Measurements from ENCODE around the gene DPAGT1. TPM values are rescaled to one million over a fixed set of nuclear protein-coding genes. Genes with fewer than 3 reads are reported as not detected.

Gene DPAGT1
- total RNA-seq, 1 donor = 22.1 TPM

GRCh38 chr11:119078675-119079420 lies 22.8 kb downstream of the DPAGT1 start:
- Histone ChIP-seq H3K4me3 (ENCODE audit: insufficient read depth, low read length) (no peak overlapping the region), H2AFZ (ENCODE audit: low read length) (no peak overlapping the region), H4K20me1 (ENCODE audit: insufficient read depth, low read length) (no peaks in the 10 kb centered on the region), H3K4me1 (ENCODE audit: insufficient read depth, low read length) (no peaks in the 10 kb centered on the region), H3K27ac (ENCODE audit: low read depth, low read length) (no peak overlapping the region), H3K4me2 (ENCODE audit: insufficient read depth, low read length) (no peak overlapping the region), H3K36me3 (ENCODE audit: insufficient read depth, low read length) (peaks cover 54% of the 10 kb centered on the region), H3K9me3 (ENCODE audit: low read depth, low read length) (no peaks in the 10 kb centered on the region), H3K27me3 (ENCODE audit: insufficient read depth, low read length) (no peaks in the 10 kb centered on the region), H3K79me2 (ENCODE audit: insufficient read depth, low read length) (no peaks in the 10 kb centered on the region)
- TF ChIP-seq CTCF (IDR thresholded peaks at IDR 0.05; ENCODE audit: extremely low read depth, low read depth, low read length) = no peak
- no peak for DNase-seq (ENCODE audit: insufficient read length, low spot score, missing footprints)

GRCh38 chr11:119077839-119078238 lies 23.8 kb downstream of the DPAGT1 start:
- Histone ChIP-seq H3K4me2 (ENCODE audit: insufficient read depth, low read length) (no peak overlapping the region), H3K4me3 (ENCODE audit: insufficient read depth, low read length) (no peak overlapping the region), H2AFZ (ENCODE audit: low read length) (no peak overlapping the region), H4K20me1 (ENCODE audit: insufficient read depth, low read length) (no peaks in the 10 kb centered on the region), H3K36me3 (ENCODE audit: insufficient read depth, low read length) (peaks cover 63% of the 10 kb centered on the region), H3K79me2 (ENCODE audit: insufficient read depth, low read length) (no peaks in the 10 kb centered on the region), H3K27me3 (ENCODE audit: insufficient read depth, low read length) (no peaks in the 10 kb centered on the region), H3K4me1 (ENCODE audit: insufficient read depth, low read length) (no peaks in the 10 kb centered on the region), H3K27ac (ENCODE audit: low read depth, low read length) (no peak overlapping the region), H3K9me3 (ENCODE audit: low read depth, low read length) (no peaks in the 10 kb centered on the region)
- no peak for TF ChIP-seq CTCF (IDR thresholded peaks at IDR 0.05; ENCODE audit: extremely low read depth, low read depth, low read length)
- DNase-seq (ENCODE audit: insufficient read length, low spot score, missing footprints) = peak; percentile 26

- H3K36me3 ChIP-seq (ENCODE audit: insufficient read depth, low read length) = peaks cover 24% of the 10 kb centered on the region
- H2AFZ ChIP-seq (ENCODE audit: low read length) = peak within 1 kb of the TSS; percentile 99
- peak within 1 kb of the TSS; percentile 98 for H3K4me3 ChIP-seq (ENCODE audit: insufficient read depth, low read length)
- H3K9me3 ChIP-seq (ENCODE audit: low read depth, low read length) = no peaks in the 10 kb centered on the region
- no peaks in the 10 kb centered on the region for H4K20me1 ChIP-seq (ENCODE audit: insufficient read depth, low read length)
- H3K79me2 ChIP-seq (ENCODE audit: insufficient read depth, low read length) = peaks cover 50% of the 10 kb centered on the region
- peaks cover 5% of the 10 kb centered on the region for H3K4me1 ChIP-seq (ENCODE audit: insufficient read depth, low read length)
- no peaks in the 10 kb centered on the region for H3K27me3 ChIP-seq (ENCODE audit: insufficient read depth, low read length)
- H3K4me2 ChIP-seq (ENCODE audit: insufficient read depth, low read length) = peak within 1 kb of the TSS; percentile 90
- peak within 1 kb of the TSS; percentile 85 for H3K27ac ChIP-seq (ENCODE audit: low read depth, low read length)
- DNase-seq (ENCODE audit: insufficient read length, low spot score, missing footprints) = peak; percentile 100
- no peak for TF ChIP-seq CTCF (IDR thresholded peaks at IDR 0.05; ENCODE audit: extremely low read depth, low read depth, low read length)
Observed at GRCh38 chr11:119067371-119068222, 34.1 kb downstream of the DPAGT1 start, which contains the start of gene VPS11. VPS11 (plus strand) TSS chr11:119067818; CDS start chr11:119067824, 6 bp downstream.

GRCh38 chr11:119065369-119065768 lies 36.3 kb downstream of the DPAGT1 start:
- H2AFZ ChIP-seq (ENCODE audit: low read length) = no peak overlapping the region
- peak; percentile 87 for DNase-seq (ENCODE audit: insufficient read length, low spot score, missing footprints)
- peaks cover 46% of the 10 kb centered on the region for H3K79me2 ChIP-seq (ENCODE audit: insufficient read depth, low read length)
- H3K9me3 ChIP-seq (ENCODE audit: low read depth, low read length) = no peaks in the 10 kb centered on the region
- H3K4me1 ChIP-seq (ENCODE audit: insufficient read depth, low read length) = peaks cover 8% of the 10 kb centered on the region
- H3K27ac ChIP-seq (ENCODE audit: low read depth, low read length) = no peak overlapping the region
- no peaks in the 10 kb centered on the region for H3K27me3 ChIP-seq (ENCODE audit: insufficient read depth, low read length)
- no peak overlapping the region for H3K4me2 ChIP-seq (ENCODE audit: insufficient read depth, low read length)
- H4K20me1 ChIP-seq (ENCODE audit: insufficient read depth, low read length) = no peaks in the 10 kb centered on the region
- peaks cover 8% of the 10 kb centered on the region for H3K36me3 ChIP-seq (ENCODE audit: insufficient read depth, low read length)
- TF ChIP-seq CTCF (IDR thresholded peaks at IDR 0.05; ENCODE audit: extremely low read depth, low read depth, low read length) = peak; percentile 54
- no peak overlapping the region for H3K4me3 ChIP-seq (ENCODE audit: insufficient read depth, low read length)
